Subcutaneous abdominal adipose tissue (tissue), 5 donors: ENCODE measurements around the gene NLK.

ENCODE experiments used
- H3K27ac ChIP-seq: one replicate; pipeline ENCODE4 v1.7.0; 2013; ENCODE audit warnings: low read depth, mild to moderate bottlenecking, inconsistent platforms, low read length, moderate library complexity
- H3K27me3 ChIP-seq, 5 donors: one replicate each; pipeline ENCODE4 v1.7.0; 2013; ENCODE audit warnings: low read length in 5 of 5, inconsistent platforms in 1 of 5; ENCODE audit not compliant: control insufficient read depth in 5 of 5, insufficient read depth in 4 of 5
- H3K36me3 ChIP-seq, 5 donors: one replicate each; pipeline ENCODE4 v1.7.0; 2013; ENCODE audit warnings: low read length in 5 of 5; ENCODE audit not compliant: control insufficient read depth in 5 of 5, insufficient read depth in 5 of 5
- H3K4me1 ChIP-seq, 5 donors: one replicate each; pipeline ENCODE4 v1.7.0; 2013; ENCODE audit warnings: low read length in 5 of 5, mild to moderate bottlenecking in 3 of 5, moderate library complexity in 1 of 5; ENCODE audit not compliant: control insufficient read depth in 5 of 5, insufficient read depth in 5 of 5
- H3K4me3 ChIP-seq, 5 donors: one replicate each; pipeline ENCODE4 v1.7.0; 2013; ENCODE audit warnings: low read length in 5 of 5, low read depth in 1 of 5
- H3K9ac ChIP-seq, 5 donors: one replicate each; pipeline ENCODE4 v1.7.0; 2013; ENCODE audit warnings: low read length in 5 of 5, mild to moderate bottlenecking in 4 of 5, moderate library complexity in 3 of 5
- H3K9me3 ChIP-seq, 5 donors: one replicate each; pipeline ENCODE4 v1.7.0; 2013; ENCODE audit warnings: low read length in 5 of 5; ENCODE audit not compliant: control insufficient read depth in 5 of 5
- donor health status: healthy.
- donor health status: healthy.
- donor health status: healthy.
- donor health status: healthy.
- donor health status: healthy.

NLK gene

DNA sequence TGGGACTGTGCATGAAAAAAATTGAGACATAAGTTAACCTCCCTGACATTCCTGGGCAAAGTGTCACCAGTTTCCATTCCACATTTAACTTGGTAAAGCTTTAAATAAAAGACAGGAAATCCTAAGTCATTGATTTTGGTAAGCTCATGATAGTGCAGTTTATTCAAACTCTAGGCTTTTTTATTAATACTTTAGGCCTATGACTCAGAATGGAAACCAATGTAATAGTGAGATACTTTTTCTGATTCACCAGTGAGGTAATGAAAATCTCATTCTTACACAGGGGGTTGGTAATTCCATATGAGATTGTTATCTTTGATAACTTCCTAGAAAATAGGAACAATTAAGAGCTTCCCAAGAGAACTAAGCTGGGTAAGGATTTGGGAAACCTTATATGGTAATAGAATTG is 91.1 kb downstream of the NLK start:
- no peak overlapping the region for H3K4me3 ChIP-seq
- H3K9me3 ChIP-seq, result no peaks in the 10 kb centered on the region
- H3K27me3 ChIP-seq, result no peaks in the 10 kb centered on the region
- no peak overlapping the region for H3K27ac ChIP-seq
- peaks cover 0 to 12% (median 0%) of the 10 kb centered on the region in 5 donors for H3K4me1 ChIP-seq
- no peak overlapping the region for H3K9ac ChIP-seq
- H3K36me3 ChIP-seq, result peaks cover 6 to 18% (median 8%) of the 10 kb centered on the region in 5 donors

DNA sequence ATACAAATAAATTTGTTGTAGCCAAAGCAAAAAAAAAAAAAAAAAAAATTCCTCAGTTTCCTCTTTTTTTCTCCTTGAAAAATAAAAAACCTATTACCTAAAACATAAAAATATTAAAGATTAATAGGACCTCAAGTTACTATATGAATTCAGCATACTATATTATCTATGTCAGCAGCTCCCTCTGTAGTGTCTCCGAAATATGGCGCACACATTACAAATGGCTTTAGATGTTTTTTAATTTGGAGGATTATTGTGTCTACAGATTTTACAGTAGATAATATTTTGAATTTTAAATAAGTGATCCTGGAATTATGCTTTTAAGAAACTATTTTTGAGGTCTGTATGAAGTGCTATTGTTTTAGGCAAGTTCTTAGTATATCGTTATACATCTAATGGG is 94.4 kb downstream of the NLK start:
- H3K4me3 ChIP-seq, result no peak overlapping the region
- no peak overlapping the region for H3K9ac ChIP-seq
- no peak overlapping the region for H3K27ac ChIP-seq
- H3K9me3 ChIP-seq, result no peaks in the 10 kb centered on the region
- peaks cover 6 to 18% (median 8%) of the 10 kb centered on the region in 5 donors for H3K36me3 ChIP-seq
- H3K4me1 ChIP-seq, result peaks cover 0 to 15% (median 0%) of the 10 kb centered on the region in 5 donors
- no peaks in the 10 kb centered on the region for H3K27me3 ChIP-seq

DNA sequence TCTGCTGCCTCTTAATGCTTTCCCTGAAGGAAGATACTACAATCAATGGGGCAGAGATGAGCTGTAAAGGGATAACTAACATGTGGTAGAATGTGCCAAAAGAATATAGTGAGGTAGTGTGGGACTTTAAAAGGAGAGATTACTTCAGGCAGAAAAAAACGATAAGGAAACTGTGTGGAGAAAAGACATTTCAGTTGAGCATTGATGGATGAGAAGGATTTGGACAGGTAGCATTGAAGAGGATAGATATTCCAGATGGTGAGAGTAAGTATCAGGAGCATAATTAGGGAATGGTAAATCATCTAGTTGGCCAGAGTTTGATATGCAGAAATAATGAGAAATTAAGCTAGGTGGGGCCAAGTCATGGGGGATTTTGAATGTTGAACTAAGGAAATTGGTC is 97.3 kb downstream of the NLK start:
- H3K36me3 ChIP-seq, result peaks cover 0 to 3% (median 0%) of the 10 kb centered on the region in 5 donors
- no peak overlapping the region for H3K9ac ChIP-seq
- H3K4me1 ChIP-seq, result peaks cover 0 to 4% (median 0%) of the 10 kb centered on the region in 5 donors
- H3K4me3 ChIP-seq, result no peak overlapping the region
- no peaks in the 10 kb centered on the region for H3K27me3 ChIP-seq
- H3K9me3 ChIP-seq, result no peaks in the 10 kb centered on the region
- no peak overlapping the region for H3K27ac ChIP-seq

DNA sequence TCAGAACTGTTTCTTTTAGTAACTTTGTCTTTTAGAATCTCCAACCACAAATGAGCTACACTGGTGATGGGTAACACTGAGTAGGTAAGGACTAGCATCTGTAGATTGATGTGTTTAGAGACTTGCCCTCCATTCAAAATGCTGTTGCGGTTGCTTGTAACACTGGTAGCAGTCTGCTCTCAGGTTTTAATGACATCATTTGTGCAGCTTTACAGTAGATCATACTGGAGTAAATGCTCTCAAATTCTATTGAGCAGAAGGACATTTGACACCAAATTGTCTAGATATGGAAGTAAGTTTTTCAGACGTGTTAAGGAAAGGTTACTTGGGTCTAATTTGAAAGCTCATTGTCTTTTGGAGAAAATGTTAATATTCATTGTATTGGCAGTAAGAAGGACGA is 98.8 kb downstream of the NLK start:
- H3K36me3 ChIP-seq, result peaks cover 0 to 3% (median 0%) of the 10 kb centered on the region in 5 donors
- H3K9me3 ChIP-seq, result no peaks in the 10 kb centered on the region
- no peak overlapping the region for H3K4me3 ChIP-seq
- H3K27ac ChIP-seq, result no peak overlapping the region
- no peak overlapping the region for H3K9ac ChIP-seq
- peaks cover 0 to 4% (median 0%) of the 10 kb centered on the region in 5 donors for H3K4me1 ChIP-seq
- no peaks in the 10 kb centered on the region for H3K27me3 ChIP-seq

DNA sequence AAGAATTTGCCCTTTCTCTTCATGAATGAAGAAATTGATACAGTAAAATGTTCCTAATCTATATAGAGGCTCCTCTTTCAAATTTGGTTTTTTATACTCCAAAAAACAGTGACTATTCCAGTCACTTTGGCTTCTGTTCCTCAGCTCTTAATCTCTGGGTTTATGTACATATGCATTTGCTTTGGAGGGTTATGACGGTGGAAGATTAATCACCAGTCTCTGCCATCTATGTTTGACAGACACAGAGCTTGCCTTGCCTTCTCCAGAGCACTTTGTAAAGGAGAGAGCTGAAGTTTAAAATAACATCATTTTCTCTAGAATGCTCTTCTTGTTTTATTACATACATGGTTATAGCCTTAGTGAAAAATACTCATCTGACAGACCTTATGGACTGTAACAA is 99.3 kb downstream of the NLK start:
- no peak overlapping the region for H3K27ac ChIP-seq
- peaks cover 0 to 3% (median 0%) of the 10 kb centered on the region in 5 donors for H3K36me3 ChIP-seq
- no peak overlapping the region for H3K9ac ChIP-seq

DNA sequence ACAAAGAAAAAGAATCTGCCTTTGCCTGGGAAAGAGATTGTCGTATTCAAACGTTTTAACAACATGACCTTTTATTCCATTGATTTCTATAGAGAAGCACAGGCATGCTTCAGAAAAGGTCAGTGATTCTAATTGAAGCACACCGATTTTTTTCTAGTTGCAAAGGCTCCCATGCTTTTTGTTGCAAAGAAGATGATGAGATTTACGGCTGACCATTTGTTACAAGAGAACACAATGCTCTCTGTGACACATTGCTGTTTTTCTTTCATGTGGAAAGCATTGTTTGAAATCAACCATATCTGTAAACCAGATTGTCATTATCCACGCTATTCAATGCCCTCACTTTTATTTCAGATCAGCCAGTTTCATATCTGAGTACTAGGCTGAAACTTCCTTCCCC is 99.8 kb downstream of the NLK start:
- Histone ChIP-seq H3K36me3 (peaks cover 0 to 3% (median 0%) of the 10 kb centered on the region in 5 donors), H3K4me1 (peaks cover 0 to 4% (median 0%) of the 10 kb centered on the region in 5 donors), H3K9me3 (no peaks in the 10 kb centered on the region), H3K27ac (no peak overlapping the region), H3K4me3 (no peak overlapping the region), H3K9ac (no peak overlapping the region), H3K27me3 (no peaks in the 10 kb centered on the region)

More for the DNA sequence above, 99.3 kb downstream of the NLK start:
- H3K4me3 ChIP-seq, result no peak overlapping the region
- H3K27me3 ChIP-seq, result no peaks in the 10 kb centered on the region
- H3K9me3 ChIP-seq, result no peaks in the 10 kb centered on the region
- H3K4me1 ChIP-seq, result peaks cover 0 to 4% (median 0%) of the 10 kb centered on the region in 5 donors

DNA sequence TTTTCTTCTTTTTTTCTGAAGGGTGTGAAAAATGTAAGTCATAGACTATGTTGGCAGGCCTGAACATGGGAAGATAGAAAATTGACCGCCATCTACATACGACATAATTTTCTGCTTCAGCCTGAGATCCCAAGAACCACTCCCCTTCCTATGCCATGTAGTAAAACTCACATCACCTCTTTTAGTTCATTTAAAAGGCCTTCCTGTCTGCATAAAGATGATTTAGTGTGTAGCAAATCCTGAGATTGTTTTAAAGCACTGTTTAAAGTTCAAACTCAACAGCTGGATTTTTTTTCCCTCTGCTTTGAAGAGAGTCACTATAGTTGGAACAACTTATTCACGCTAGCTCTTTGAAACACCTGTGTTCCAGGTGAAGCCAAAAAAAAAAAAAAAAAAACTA is 101.5 kb downstream of the NLK start:
- H3K9ac ChIP-seq, result no peak overlapping the region
- peaks cover 0 to 3% (median 0%) of the 10 kb centered on the region in 5 donors for H3K36me3 ChIP-seq
- H3K4me3 ChIP-seq, result no peak overlapping the region
- no peak overlapping the region for H3K27ac ChIP-seq
- H3K4me1 ChIP-seq, result peaks cover 0 to 4% (median 0%) of the 10 kb centered on the region in 5 donors
- H3K9me3 ChIP-seq, result no peaks in the 10 kb centered on the region
- no peaks in the 10 kb centered on the region for H3K27me3 ChIP-seq

DNA sequence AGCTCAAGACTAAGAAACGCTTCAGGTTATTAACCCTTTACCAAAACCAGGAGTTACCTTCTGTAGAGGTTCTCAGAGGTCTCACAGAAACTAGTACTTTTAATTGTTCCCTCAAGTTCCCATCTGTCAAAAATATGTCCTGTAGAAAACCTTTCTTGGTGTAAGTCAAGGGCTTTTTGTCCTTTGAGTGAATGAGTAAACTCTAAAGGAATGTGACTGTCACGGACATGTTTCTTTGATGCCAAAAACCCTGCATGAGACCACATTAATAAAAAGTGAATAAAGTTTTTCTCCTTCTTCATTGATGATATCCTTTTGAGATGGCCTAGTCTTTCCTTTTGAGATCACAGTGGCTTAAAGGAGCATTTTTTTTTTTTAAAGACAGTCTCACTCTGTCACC is 102.9 kb downstream of the NLK start:
- H3K27ac ChIP-seq, result no peak overlapping the region
- no peak overlapping the region for H3K9ac ChIP-seq
- H3K36me3 ChIP-seq, result peaks cover 0 to 3% (median 0%) of the 10 kb centered on the region in 5 donors
- no peak overlapping the region for H3K4me3 ChIP-seq
- peaks cover 0 to 4% (median 0%) of the 10 kb centered on the region in 5 donors for H3K4me1 ChIP-seq
- H3K9me3 ChIP-seq, result no peaks in the 10 kb centered on the region
- H3K27me3 ChIP-seq, result no peaks in the 10 kb centered on the region

DNA sequence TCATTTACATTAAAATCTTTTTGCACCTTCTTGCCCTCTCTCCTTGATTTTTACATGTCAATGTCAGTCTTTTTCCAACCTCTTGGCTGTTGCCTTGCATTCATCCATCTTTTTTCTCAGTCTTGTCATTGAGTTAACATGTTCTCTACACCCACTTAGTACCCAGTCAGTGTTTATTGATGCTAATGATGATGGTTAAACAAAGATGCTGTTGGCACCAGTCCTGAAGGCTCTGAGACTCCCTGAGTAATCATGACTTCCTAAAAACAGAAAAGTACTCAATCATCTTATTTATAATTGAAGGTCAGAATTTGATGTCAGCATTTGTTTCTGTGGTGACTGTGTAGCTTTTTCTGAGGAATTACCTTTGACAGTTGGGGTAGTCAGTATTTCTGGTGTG is 104.5 kb downstream of the NLK start:
- no peak overlapping the region for H3K9ac ChIP-seq
- H3K27me3 ChIP-seq, result no peaks in the 10 kb centered on the region
- peaks cover 0 to under 1% (median 0%) of the 10 kb centered on the region in 5 donors for H3K4me1 ChIP-seq
- H3K27ac ChIP-seq, result no peak overlapping the region
- no peaks in the 10 kb centered on the region for H3K9me3 ChIP-seq
- peaks cover 0 to 3% (median 0%) of the 10 kb centered on the region in 5 donors for H3K36me3 ChIP-seq
- H3K4me3 ChIP-seq, result no peak overlapping the region

DNA sequence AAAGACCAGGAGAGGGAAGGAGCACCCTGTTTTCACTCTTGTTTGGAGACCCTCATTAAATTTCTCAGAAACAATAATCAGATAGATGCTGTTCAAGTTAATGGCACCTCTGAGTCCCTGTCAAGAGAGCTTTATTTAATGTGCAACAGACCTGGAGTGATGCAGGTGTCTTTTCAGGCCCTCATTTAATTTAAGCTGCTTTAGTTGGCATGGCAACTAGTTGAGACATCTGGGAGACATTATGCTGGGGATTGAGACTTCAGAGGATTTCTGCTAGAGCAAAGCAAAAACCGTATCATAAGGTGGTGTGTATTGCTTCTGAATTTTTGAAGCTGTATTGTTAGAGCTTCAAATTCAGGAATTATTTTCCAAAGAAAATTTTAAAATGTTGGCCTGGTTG is 108.5 kb downstream of the NLK start:
- Histone ChIP-seq H3K9ac (no peak overlapping the region), H3K4me3 (no peak overlapping the region), H3K4me1 (no peaks in the 10 kb centered on the region), H3K36me3 (no peaks in the 10 kb centered on the region), H3K9me3 (no peaks in the 10 kb centered on the region), H3K27me3 (no peaks in the 10 kb centered on the region), H3K27ac (no peak overlapping the region)

DNA sequence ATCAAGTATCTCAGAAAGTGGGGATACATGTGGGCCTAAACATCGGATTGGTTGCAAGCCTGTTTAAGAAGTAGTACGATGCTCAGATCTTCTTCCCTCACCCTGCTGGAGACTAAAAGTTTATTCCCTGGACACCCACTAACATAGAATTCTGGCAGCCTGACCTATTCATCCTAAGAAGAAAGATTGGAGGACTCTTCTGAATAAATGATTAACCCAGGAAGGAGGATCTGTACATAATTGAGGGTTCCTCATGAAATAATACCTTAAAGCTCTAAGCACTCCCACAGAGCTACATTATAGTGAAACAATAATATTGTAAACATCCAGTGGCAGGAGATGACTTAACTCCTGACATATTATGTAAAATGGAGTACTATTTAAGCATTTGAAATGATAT is 111.7 kb downstream of the NLK start:
- H3K9me3 ChIP-seq, result no peaks in the 10 kb centered on the region
- no peaks in the 10 kb centered on the region for H3K4me1 ChIP-seq
- no peak overlapping the region for H3K27ac ChIP-seq
- H3K27me3 ChIP-seq, result no peaks in the 10 kb centered on the region
- no peak overlapping the region for H3K9ac ChIP-seq
- H3K36me3 ChIP-seq, result no peaks in the 10 kb centered on the region
- no peak overlapping the region for H3K4me3 ChIP-seq
